AG04450 (cell line): Measurements from ENCODE around the gene MPPED2. TPM values are rescaled to one million over a fixed set of nuclear protein-coding genes. Genes with fewer than 3 reads are reported as not detected.

ENCODE experiments used
- CTCF ChIA-PET: fragments of 300-600, 350-600 bp; formaldehyde crosslinking; extraction: SDS; loops from one replicate; lab custom pipeline; 2022; ENCODE audit warnings: antibody characterized with exemption, inconsistent platforms; lab: Charles Lee
- POLR2A ChIA-PET: fragments of 350-600 bp; formaldehyde crosslinking; extraction: SDS; loops from one replicate; lab custom pipeline; 2021; ENCODE audit warnings: antibody characterized with exemption, inconsistent platforms; lab: Yijun Ruan, JAX
- DNase-seq: peaks from one replicate; pipeline ENCODE4 v3.0.0-alpha.2; 2011; ENCODE audit warnings: low read depth, low spot score
- H3K27ac ChIP-seq: one replicate; pipeline ENCODE4 v1.5.1; 2012; ENCODE audit warnings: low read depth, low read length, control low read depth
- H3K27me3 ChIP-seq: one replicate; pipeline ENCODE4 v1.6.0; 2012; ENCODE audit warnings: low read length; ENCODE audit not compliant: control insufficient read depth, insufficient read depth
- H3K4me3 ChIP-seq: 2 replicates; pipeline ENCODE4 v1.5.1; 2011; ENCODE audit warnings: mild to moderate bottlenecking, low read depth, low read length, control low read depth
- H3K9me3 ChIP-seq: 2 replicates; pipeline ENCODE4 v1.5.1; 2012; ENCODE audit warnings: low read length; ENCODE audit not compliant: control insufficient read depth, insufficient read depth
- CTCF ChIP-seq: IDR thresholded peaks from 2 replicates; pipeline ENCODE4 v1.5.1; 2011; ENCODE audit warnings: low read depth, low read length, control low read depth, inconsistent platforms
- polyA plus RNA-seq: library from polyadenylated mRNA; depleted of rRNA; stranded (reverse); fragments of >200 nt; gene quantifications from 2 replicates; pipeline ENCODE4 v1.2.3, GENCODE V29; 2011

The MPPED2 gene
- polyA plus RNA-seq, 1 experiment, result not detected

GRCh38 chr11:30578406-30578805, 7.7 kb downstream of the MPPED2 start:
- H3K27ac ChIP-seq, result no peak overlapping the region
- ChIA-PET CTCF (interaction anchor here (0.7 kb wide), 1 partner anchor 50 kb away, joined by 3 read pairs; no protein-coding TSS in a partner anchor), POLR2A (no interaction called here)
- no peaks in the 10 kb centered on the region for H3K9me3 ChIP-seq
- no peak for TF ChIP-seq CTCF
- no peaks in the 10 kb centered on the region for H3K27me3 ChIP-seq
- H3K4me3 ChIP-seq, result no peak overlapping the region
- no peak for DNase-seq

- no peak for TF ChIP-seq CTCF
- no peak for DNase-seq
- no peaks in the 10 kb centered on the region for H3K27me3 ChIP-seq
- H3K9me3 ChIP-seq, result no peaks in the 10 kb centered on the region
- H3K4me3 ChIP-seq, result no peak overlapping the region
- H3K27ac ChIP-seq, result no peak overlapping the region
- CTCF ChIA-PET, result no interaction called here
- POLR2A ChIA-PET, result no interaction called here
Observed at GRCh38 chr11:30573951-30574350, 12.2 kb downstream of the MPPED2 start.

- no peak overlapping the region for H3K27ac ChIP-seq
Observed at GRCh38 chr11:30568931-30569330, 17.2 kb downstream of the MPPED2 start.

GRCh38 chr11:30567644-30568043, 18.5 kb downstream of the MPPED2 start:
- CTCF ChIA-PET, result no interaction called here
- no peak for TF ChIP-seq CTCF
- POLR2A ChIA-PET, result no interaction called here

More at GRCh38 chr11:30568931-30569330, 17.2 kb downstream of the MPPED2 start:
- ChIA-PET POLR2A (no interaction called here), CTCF (no interaction called here)
- no peak overlapping the region for H3K4me3 ChIP-seq
- DNase-seq, result no peak
- H3K27me3 ChIP-seq, result no peaks in the 10 kb centered on the region
- H3K9me3 ChIP-seq, result no peaks in the 10 kb centered on the region
- TF ChIP-seq CTCF, result no peak

GRCh38 chr11:30567120-30567519, 19.0 kb downstream of the MPPED2 start:
- DNase-seq, result no peak
- CTCF ChIA-PET, result no interaction called here
- POLR2A ChIA-PET, result no interaction called here
- Histone ChIP-seq H3K9me3 (no peaks in the 10 kb centered on the region), H3K4me3 (no peak overlapping the region), H3K27me3 (no peaks in the 10 kb centered on the region), H3K27ac (no peak overlapping the region)
- TF ChIP-seq CTCF, result no peak

More at GRCh38 chr11:30567644-30568043, 18.5 kb downstream of the MPPED2 start:
- no peaks in the 10 kb centered on the region for H3K27me3 ChIP-seq
- no peak overlapping the region for H3K4me3 ChIP-seq
- no peak overlapping the region for H3K27ac ChIP-seq
- H3K9me3 ChIP-seq, result no peaks in the 10 kb centered on the region
- DNase-seq, result no peak
